ENCODE results near the gene SPAAR.
"Not testable (repeated sequence)": the region's sequence is repeated elsewhere in the genome, so short reads cannot be mapped to it uniquely, and the experiment has no call there.

The SPAAR gene

GRCh38 chr9:35923927-35924763 lies 14.9 kb downstream of the SPAAR start:
- no peak for FAIRE-seq

DNA sequence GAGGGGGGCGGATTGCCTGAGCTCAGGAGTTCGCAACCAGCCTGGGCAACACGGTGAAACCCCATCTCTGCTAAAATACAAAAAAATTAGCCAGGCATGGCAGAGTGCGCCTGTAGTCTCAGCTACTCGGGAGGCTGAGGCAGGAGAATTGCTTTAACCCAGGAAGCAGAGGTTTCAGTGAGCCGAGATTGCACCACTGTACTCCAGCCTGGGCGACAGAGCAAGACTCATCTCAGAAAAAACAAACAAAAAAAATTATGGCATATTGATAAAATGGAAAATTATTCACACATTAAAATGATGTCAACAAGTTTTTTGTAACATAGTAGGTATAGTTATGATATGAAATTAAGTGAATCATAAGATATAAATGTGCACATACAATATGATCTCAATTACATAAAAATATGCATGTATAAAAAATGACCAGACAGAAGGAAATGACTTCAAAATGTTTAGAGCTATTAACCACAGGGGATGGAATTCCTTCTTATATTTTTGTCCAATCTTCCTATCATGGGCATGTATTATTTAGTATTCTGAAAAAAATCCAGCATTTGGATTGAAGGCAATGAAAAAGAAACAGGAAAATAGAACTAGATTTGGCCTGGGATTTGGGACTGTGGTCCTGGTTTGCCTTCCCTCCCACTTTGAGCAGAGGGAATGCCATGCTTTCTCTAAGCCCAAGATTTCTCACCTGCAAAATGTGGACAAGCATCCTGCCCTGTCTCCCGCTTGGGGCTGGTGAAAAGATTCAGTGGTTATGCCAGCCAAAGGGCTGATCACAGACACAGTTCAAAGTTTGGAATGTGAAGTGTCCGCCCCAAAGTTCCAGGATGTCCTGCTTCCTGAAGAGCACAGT lies 19.5 kb downstream of the SPAAR start:
- no peak for FAIRE-seq

- no peak for FAIRE-seq
These were observed 20.1 kb downstream of the SPAAR start for GRCh38 chr9:35929453-35929718.

- FAIRE-seq = no peak
These were observed 21.2 kb downstream of the SPAAR start for GRCh38 chr9:35930521-35930920.

- FAIRE-seq = no peak
These were observed 21.7 kb downstream of the SPAAR start for GRCh38 chr9:35930989-35931388.

GRCh38 chr9:35932735-35933134 lies 23.4 kb downstream of the SPAAR start:
- FAIRE-seq = no peak

DNA sequence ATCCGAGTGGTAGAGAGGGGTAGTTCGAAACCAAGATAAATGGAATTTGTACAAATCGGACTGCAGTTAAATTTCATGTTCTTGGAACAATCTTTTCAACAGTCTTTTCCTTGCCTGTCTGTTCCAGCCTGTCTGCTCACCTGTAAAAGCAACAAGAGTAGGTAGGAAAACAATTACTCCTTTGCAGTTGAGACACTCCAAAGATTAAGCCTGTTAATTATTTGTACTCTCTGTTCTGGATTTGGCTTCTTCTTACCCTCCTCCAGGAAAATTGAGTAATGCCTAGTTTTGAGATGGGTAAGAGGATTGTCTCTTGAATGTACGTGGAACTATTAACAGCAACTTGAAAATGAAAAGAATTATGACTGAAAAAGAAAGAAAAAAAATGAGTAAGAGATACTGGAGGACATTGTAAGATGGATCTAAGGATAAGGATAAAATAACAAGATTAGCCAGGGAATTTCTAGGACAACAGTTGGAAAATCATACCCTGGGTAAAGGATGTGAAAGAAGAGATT lies 24.3 kb downstream of the SPAAR start:
- no peak for FAIRE-seq

GRCh38 chr9:35934069-35934468 lies 24.8 kb downstream of the SPAAR start:
- not testable (repeated sequence) for FAIRE-seq

GRCh38 chr9:35935261-35935660 lies 26.0 kb downstream of the SPAAR start:
- no peak for FAIRE-seq

DNA sequence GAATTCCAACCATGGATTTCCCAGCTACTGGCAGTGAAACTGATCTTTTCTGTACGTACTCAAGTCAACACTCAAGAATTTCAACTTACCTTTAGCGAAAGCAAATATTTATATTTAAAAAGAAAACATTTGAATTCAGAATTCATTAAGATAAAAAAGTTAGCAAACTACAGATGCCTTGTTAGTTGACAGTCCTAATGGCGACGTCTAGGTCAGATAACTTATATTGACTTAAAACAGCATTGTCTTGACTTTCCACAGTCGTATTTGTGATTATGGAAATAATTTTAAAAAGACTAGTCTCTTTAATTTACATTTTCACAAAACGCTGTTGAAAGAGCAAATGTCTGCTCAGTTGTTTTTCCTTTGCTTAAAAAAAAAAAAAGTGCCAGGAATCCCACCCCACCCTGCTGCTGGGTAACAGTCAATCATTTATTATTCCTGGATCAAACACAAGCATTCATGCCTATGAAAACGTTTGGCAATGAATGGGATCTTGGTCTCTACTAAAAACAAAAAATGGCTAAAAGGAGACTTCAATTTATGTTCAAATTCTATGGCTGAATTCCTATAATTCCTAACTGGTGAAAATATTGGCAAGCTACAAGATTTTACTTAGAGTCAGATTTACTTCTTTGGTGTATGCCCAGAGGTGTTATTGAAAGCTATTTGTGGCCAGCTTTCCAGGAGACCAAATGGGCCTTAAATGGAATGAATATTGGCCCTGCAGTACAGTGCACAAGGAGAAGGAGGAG lies 26.6 kb downstream of the SPAAR start:
- no peak for FAIRE-seq

DNA sequence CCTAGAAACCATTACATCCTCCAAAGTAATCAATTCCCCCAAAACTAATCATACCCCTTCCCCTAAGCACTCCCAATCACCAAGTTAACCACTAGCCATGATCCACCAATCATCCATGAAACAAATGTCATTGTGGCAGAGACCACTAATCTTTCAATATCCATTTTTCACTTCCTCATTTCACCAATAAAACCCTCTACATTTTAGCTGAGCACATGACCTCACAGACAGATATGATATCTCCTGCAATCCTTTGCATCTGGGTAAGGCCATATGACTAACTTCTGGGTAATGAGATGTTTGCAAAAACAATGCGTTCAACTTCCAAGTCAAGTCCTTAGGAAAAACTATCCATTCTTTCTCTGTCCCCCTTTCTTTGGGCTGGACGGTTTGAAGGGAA lies 27.9 kb downstream of the SPAAR start:
- no peak for FAIRE-seq

DNA sequence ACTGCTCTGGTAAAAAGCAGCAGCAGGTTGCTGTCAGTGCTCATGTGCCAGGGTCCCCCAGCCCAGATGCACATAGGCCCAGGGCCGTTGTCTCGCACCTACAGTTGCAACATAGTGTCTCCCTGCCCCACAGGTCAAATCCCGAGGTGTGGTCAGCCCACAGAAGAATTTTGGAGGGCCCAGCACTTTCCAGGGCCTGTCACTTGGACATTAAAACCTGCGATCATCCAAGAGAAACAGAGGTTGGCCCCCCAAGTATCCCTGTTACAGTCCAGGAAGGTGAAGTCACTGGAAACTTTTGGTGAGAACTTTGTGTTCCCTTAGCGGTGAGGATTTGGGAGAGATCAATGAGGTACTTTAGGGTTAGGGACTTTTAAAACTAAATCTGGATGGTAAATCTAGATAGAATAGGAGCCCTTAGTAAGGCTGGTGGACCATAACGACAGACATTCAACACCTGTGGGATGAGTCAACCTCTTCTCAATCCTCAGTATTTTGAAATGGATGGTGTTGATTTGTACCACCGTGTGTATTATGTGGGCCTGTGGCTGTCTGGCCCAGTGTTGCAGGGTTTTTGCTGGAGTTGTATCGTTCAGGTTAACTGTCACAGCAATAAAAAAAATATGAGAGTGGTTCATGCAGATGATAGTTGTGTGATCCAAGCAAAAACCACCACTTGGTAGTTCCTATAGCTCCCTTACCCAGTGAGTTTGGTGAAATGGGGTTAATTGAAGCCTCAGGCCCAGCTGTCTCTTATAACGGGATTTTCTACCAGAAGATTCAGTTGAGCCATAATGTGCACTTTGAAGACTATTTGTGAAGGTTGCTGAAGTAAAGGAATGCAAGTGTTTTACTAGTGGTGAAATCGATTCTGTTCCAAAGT lies 29.4 kb downstream of the SPAAR start:
- no peak for FAIRE-seq

DNA sequence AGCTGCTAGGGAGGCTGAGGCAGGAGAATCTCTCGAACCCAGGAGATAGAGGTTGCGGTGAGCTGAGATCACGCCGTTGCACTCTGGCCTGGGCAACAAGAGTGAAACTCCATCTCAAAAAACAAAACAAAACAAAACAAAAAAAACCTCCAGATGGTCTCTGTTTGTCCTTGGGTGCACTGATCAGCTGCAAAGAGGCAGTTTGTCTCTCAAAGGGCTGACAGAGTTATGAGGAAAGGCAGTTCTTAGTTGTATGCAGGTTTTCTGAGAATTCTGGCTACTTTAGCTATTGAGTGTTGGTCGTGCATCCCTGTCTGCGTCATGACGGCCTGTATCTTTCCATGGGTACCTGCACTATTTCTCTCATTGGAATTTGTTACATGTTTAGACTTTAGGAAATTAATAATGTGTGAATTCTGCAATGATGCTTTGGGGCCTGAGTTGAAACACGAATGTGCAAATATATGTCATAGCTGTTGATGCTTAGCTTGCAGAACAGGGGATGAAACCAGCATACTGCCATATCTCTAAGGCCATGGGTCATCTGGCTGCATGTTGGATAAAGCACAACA lies 30.5 kb downstream of the SPAAR start:
- FAIRE-seq = no peak

- FAIRE-seq = no peak
These were observed 31.4 kb downstream of the SPAAR start for GRCh38 chr9:35940458-35941407.

DNA sequence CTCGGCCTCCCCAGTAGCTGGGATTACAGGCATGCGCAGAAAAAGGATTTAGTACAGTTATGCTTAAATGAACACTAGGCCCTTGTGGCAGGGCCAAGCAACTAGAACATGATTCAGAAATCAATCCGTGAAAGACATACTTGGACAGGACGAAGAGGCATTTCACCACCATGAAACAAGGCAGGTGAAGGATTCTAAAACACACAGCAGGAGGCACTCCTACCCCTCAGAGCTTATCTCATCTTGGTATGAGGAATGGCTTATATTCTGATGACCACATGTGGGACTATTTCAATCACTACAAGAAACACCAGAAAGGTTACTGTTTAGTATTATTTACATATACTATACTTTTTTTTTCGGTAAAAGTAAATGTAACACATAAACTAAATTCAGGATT lies 33.0 kb downstream of the SPAAR start:
- FAIRE-seq = no peak

- no peak for FAIRE-seq
These were observed 34.9 kb downstream of the SPAAR start for GRCh38 chr9:35944173-35944572.

DNA sequence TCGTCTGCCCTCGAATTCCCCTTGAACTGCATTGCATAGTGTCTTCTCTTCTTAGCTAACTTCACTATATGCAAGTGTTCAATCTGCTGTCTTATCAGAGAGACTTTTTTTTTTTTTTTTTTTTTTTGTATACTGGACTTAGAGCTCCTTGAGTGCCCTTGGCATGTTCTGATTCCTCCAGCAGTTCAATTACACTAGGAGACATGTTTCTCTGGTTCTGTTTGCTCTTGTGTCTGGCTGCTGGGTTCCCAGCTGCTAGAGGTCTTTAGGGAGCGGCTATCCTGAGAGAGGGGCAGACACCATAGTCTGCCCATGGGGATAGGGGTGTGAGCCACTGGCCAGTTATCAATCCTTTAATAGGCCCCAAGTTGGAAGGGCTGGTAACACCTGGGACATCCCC lies 35.6 kb downstream of the SPAAR start:
- FAIRE-seq = no peak

GRCh38 chr9:35945341-35946018 lies 36.2 kb downstream of the SPAAR start:
- no peak for FAIRE-seq

DNA sequence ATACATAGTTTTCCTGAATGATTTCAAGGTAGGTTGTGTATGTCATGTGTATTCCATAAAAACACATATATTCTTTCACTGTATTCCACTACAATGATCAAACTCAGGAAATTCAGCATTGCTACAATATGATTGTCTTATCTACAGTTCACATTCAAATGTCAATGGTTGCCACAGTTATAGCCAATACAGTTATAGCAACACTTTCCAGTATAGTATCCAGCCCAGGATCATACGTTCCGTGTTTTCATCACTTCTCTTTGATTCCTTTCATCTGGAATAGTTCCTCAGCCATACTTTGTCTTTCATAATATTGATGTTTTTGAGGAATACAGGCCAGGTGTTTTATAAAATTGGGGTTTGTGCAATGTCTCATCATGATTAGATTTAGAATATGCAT lies 39.2 kb downstream of the SPAAR start:
- no peak for FAIRE-seq

DNA sequence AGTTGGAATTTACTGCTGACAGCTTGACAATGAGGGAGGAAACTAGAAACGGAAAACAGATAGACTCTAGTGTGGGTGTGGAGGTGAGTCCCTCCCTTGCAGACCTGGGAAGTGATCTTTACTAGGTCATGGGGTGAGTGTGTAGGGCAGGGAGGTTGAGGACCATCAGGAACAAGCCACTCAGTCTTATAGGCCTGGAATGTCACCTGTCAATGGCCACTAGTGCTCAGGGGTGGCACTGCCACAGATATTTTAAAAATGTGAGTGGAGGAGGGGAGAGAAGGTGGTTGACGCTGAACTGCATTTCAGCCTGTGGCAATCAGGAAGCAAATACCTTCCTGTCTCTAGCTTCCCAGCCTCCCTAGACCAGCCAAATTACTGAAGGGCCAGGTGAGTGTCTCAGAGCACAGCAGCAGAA lies 39.6 kb downstream of the SPAAR start:
- no peak for FAIRE-seq
